ENCODE measurements around the gene ATAT1. TPM values are rescaled to one million over a fixed set of nuclear protein-coding genes. Genes with fewer than 3 reads are reported as not detected.
"Not testable (repeated sequence)": the region's sequence is repeated elsewhere in the genome, so short reads cannot be mapped to it uniquely, and the experiment has no call there.

ATAT1 gene
- total RNA-seq, 1 experiment from 2014 or later, result 19.3 TPM

DNA sequence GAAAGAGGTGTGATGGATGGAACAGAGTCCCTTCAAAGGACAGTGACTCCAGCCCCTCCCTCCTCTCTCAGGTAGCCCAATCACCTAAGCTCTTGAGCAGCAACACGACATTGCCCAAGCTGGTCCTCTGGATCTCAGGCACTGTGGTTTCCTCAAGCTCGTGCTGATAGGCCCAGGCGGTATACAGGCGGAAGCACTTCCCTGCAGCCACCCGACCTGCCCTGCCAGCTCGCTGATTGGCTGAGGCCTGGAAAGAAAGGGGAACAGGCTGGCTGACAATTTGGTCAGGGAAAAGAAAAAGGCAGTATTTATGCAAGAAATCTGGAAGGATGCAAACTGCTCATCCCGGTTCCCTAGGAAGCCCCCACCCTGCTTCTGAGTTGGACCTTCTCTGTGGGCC is 29.8 kb downstream of the ATAT1 start (continued):
- TF ChIP-seq, protein P1, sequence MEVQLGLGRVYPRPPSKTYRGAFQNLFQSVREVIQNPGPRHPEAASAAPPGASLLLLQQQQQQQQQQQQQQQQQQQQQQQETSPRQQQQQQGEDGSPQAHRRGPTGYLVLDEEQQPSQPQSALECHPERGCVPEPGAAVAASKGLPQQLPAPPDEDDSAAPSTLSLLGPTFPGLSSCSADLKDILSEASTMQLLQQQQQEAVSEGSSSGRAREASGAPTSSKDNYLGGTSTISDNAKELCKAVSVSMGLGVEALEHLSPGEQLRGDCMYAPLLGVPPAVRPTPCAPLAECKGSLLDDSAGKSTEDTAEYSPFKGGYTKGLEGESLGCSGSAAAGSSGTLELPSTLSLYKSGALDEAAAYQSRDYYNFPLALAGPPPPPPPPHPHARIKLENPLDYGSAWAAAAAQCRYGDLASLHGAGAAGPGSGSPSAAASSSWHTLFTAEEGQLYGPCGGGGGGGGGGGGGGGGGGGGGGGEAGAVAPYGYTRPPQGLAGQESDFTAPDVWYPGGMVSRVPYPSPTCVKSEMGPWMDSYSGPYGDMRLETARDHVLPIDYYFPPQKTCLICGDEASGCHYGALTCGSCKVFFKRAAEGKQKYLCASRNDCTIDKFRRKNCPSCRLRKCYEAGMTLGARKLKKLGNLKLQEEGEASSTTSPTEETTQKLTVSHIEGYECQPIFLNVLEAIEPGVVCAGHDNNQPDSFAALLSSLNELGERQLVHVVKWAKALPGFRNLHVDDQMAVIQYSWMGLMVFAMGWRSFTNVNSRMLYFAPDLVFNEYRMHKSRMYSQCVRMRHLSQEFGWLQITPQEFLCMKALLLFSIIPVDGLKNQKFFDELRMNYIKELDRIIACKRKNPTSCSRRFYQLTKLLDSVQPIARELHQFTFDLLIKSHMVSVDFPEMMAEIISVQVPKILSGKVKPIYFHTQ (CRISPR knock-in tag; IDR thresholded peaks at IDR 0.05), result no peak

DNA sequence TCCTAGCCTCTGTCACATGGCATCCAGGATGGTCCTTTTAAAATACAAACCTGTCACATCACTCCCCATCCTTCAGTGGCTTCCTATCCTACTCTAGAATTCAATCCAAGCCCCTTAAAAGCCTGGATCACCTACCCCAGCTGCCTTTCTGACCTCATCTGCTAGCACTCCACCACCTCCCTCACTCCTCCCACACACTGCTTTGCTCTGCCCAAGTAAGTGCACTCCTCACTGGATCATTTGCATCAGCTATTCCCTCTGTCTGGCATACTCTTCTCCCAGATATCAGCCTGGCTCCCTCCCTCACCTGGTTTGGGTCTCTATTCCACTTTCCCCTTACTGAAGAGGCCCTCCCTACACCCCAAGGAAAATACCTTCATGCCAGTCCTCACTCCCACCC is 30.8 kb downstream of the ATAT1 start:
- no peak for DNase-seq (ENCODE audit: low spot score)
- H3K36me3 Mint-ChIP-seq, result peaks cover 67% of the 10 kb centered on the region

DNA sequence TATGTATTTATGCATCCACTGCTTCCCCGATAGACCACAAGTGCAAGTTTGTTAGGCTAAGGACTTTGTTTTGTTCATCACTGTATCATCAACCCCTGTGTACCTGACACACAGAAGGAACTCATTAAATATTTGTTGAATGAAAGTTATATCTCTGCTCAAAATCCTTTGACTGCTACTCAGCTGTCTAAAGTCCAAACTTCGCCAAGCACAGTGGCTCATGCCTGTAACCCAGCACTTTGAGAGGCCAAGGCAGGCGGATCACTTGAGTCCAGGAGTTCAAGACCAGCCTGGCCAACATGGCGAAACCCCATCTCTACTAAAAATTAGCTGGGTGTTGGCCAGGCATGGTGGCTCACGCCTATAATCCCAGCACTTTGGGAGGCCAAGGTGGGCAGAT is 31.2 kb downstream of the ATAT1 start:
- DNase-seq (ENCODE audit: low spot score); CTCF ChIA-PET; H3K4me3 Mint-ChIP-seq; ATAC-seq; H3K9me3 Mint-ChIP-seq; H3K4me1 Mint-ChIP-seq; H3K27ac Mint-ChIP-seq; POLR2A ChIA-PET; H3K27me3 Mint-ChIP-seq (ENCODE audit: low read depth): not testable (repeated sequence)
- peaks cover 69% of the 10 kb centered on the region for H3K36me3 Mint-ChIP-seq

More for the DNA sequence above, 30.8 kb downstream of the ATAT1 start:
- Mint-ChIP-seq H3K4me1 (no peaks in the 10 kb centered on the region), H3K27ac (no peak overlapping the region), H3K4me3 (no peak overlapping the region), H3K9me3 (no peaks in the 10 kb centered on the region), H3K27me3 (ENCODE audit: low read depth) (no peaks in the 10 kb centered on the region)
- ChIA-PET CTCF (interaction anchor here (0.9 to 1.5 kb wide), 3 partner anchors 15 to 73 kb away, joined by 3 to 4 read pairs (median 3); partner anchors contain the start of gene DHX16), POLR2A (no interaction called here)
- no peak for ATAC-seq
- TF ChIP-seq ZNF396 (CRISPR knock-in tag; IDR thresholded peaks at IDR 0.05; ENCODE audit: borderline replicate concordance) (no peak), JAZF1 (CRISPR knock-in tag; IDR thresholded peaks at IDR 0.05) (no peak), CBFB (CRISPR knock-in tag; IDR thresholded peaks at IDR 0.05; ENCODE audit: low read depth) (no peak), ZNF317 (CRISPR knock-in tag; IDR thresholded peaks at IDR 0.05; ENCODE audit: borderline replicate concordance, low read depth) (no peak), GTF2I (CRISPR knock-in tag; conservative IDR thresholded peaks at IDR 0.05) (no peak), MXD4 (CRISPR knock-in tag; IDR thresholded peaks at IDR 0.05; ENCODE audit: borderline replicate concordance) (no peak), SMAD3 (CRISPR knock-in tag; IDR thresholded peaks at IDR 0.05; ENCODE audit: borderline replicate concordance) (no peak), ZNF416 (CRISPR knock-in tag; IDR thresholded peaks at IDR 0.05) (no peak), IRF2 (CRISPR knock-in tag; IDR thresholded peaks at IDR 0.05; ENCODE audit: borderline replicate concordance, low read depth) (no peak)
- TF ChIP-seq, protein P2, sequence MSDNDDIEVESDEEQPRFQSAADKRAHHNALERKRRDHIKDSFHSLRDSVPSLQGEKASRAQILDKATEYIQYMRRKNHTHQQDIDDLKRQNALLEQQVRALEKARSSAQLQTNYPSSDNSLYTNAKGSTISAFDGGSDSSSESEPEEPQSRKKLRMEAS (CRISPR knock-in tag; IDR thresholded peaks at IDR 0.05), result no peak
- TF ChIP-seq, protein P3, sequence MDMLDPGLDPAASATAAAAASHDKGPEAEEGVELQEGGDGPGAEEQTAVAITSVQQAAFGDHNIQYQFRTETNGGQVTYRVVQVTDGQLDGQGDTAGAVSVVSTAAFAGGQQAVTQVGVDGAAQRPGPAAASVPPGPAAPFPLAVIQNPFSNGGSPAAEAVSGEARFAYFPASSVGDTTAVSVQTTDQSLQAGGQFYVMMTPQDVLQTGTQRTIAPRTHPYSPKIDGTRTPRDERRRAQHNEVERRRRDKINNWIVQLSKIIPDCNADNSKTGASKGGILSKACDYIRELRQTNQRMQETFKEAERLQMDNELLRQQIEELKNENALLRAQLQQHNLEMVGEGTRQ (CRISPR knock-in tag; IDR thresholded peaks at IDR 0.05), result no peak
- TF ChIP-seq, protein P4, sequence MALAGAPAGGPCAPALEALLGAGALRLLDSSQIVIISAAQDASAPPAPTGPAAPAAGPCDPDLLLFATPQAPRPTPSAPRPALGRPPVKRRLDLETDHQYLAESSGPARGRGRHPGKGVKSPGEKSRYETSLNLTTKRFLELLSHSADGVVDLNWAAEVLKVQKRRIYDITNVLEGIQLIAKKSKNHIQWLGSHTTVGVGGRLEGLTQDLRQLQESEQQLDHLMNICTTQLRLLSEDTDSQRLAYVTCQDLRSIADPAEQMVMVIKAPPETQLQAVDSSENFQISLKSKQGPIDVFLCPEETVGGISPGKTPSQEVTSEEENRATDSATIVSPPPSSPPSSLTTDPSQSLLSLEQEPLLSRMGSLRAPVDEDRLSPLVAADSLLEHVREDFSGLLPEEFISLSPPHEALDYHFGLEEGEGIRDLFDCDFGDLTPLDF (CRISPR knock-in tag; IDR thresholded peaks at IDR 0.05), result no peak

DNA sequence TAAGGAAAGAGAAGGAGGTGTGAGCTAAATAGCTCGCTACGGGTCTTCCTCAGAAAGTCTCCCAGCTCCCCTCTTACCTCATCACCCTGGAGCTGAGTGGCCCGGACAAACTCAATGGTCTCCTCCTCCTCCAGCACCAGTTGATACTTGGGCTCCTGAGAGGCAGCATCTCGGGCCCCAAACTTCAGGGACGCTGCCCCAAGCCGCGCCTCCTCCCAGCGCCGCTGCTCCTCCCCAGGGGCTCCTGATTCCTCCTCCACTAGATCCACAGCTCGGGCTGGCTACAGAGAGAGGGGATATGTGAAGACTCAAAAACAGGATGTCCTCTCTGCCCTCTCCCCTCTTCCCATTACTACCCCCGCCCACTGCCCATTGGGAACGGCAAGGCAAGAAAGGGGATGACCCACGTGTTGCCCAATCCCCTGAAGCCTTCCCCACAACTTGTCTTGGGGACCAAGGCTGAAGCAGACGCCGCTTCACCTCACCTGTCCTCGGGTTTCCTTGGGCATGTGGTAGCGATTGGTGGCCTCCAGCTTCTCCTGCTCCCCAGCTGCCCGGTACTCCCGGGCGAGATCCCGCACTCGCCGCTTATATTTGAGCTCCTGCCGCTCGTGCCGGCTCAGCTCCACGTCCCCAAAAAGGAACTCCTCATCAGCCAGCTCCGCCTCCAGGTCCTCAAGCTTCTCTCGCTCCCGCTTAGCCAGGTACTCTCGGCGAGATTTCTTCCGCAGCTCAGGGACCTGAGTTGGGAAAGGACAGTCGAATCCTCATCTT is 38.5 kb downstream of the ATAT1 start:
- DNase-seq (ENCODE audit: low spot score) (no peak), ATAC-seq (no peak)
- Mint-ChIP-seq H3K4me1 (no peaks in the 10 kb centered on the region), H3K4me3 (no peak overlapping the region), H3K27me3 (ENCODE audit: low read depth) (no peaks in the 10 kb centered on the region), H3K27ac (no peak overlapping the region), H3K36me3 (peaks cover 53% of the 10 kb centered on the region), H3K9me3 (no peaks in the 10 kb centered on the region)
- TF ChIP-seq NFE2L1 (CRISPR knock-in tag; IDR thresholded peaks at IDR 0.05) (no peak), ETV6 (CRISPR knock-in tag; IDR thresholded peaks at IDR 0.05) (no peak), SMAD4 (CRISPR knock-in tag; IDR thresholded peaks at IDR 0.05) (no peak), ZNF416 (CRISPR knock-in tag; IDR thresholded peaks at IDR 0.05) (no peak)
- TF ChIP-seq, protein P5, sequence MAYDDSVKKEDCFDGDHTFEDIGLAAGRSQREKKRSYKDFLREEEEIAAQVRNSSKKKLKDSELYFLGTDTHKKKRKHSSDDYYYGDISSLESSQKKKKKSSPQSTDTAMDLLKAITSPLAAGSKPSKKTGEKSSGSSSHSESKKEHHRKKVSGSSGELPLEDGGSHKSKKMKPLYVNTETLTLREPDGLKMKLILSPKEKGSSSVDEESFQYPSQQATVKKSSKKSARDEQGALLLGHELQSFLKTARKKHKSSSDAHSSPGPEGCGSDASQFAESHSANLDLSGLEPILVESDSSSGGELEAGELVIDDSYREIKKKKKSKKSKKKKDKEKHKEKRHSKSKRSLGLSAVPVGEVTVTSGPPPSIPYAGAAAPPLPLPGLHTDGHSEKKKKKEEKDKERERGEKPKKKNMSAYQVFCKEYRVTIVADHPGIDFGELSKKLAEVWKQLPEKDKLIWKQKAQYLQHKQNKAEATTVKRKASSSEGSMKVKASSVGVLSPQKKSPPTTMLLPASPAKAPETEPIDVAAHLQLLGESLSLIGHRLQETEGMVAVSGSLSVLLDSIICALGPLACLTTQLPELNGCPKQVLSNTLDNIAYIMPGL (CRISPR knock-in tag; IDR thresholded peaks at IDR 0.05), result no peak
- TF ChIP-seq, protein P6, sequence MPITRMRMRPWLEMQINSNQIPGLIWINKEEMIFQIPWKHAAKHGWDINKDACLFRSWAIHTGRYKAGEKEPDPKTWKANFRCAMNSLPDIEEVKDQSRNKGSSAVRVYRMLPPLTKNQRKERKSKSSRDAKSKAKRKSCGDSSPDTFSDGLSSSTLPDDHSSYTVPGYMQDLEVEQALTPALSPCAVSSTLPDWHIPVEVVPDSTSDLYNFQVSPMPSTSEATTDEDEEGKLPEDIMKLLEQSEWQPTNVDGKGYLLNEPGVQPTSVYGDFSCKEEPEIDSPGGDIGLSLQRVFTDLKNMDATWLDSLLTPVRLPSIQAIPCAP (CRISPR knock-in tag; IDR thresholded peaks at IDR 0.05), result no peak
- POLR2A ChIA-PET, result no interaction called here
- CTCF ChIA-PET, result interaction anchor here (0.8 to 2.1 kb wide), 3 partner anchors 14 to 66 kb away, joined by 3 to 8 read pairs (median 3); no protein-coding TSS in a partner anchor

Measured in WTC11 (cell line).